GM19240 (cell line): ENCODE data around the gene FAIM.
"Not testable (repeated sequence)": the region's sequence is repeated elsewhere in the genome, so short reads cannot be mapped to it uniquely, and the experiment has no call there.

Experiments
- DNase-seq: peaks from one replicate; pipeline ENCODE4 v3.0.0; 2011; ENCODE audit warnings: low spot score; ENCODE audit not compliant: insufficient read length

FAIM gene

DNA sequence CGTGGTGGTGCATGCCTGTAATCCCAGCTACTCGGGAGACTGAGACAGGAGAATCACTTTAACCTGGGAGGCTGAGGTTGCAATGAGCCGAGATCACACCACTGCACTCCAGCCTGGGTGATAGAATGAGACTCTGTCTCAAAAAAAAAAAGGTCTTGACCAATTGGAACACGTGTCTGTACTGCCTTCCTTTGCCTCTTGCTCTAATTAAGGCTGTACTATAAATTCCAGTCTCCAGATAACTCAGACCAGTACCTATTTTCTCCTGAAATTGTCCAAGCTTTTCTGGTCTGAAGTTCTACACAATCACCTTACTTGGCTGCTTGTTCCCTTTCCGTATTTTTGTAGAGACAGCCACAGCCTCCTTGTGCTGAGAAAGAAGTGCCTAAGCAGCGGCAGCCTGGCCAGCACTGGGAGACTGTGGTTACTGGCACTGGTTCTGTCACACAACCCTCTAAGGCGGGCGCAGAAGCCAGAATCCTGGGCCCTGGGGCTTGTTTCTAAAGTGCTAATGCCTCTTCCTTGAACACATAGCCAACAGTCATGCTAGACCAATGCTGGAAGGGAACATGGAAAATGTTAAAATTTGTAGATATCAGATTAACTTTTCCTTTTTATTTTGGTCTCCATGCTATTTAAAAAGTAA, 8.3 kb upstream of the FAIM start:
- DNase-seq: no peak

DNA sequence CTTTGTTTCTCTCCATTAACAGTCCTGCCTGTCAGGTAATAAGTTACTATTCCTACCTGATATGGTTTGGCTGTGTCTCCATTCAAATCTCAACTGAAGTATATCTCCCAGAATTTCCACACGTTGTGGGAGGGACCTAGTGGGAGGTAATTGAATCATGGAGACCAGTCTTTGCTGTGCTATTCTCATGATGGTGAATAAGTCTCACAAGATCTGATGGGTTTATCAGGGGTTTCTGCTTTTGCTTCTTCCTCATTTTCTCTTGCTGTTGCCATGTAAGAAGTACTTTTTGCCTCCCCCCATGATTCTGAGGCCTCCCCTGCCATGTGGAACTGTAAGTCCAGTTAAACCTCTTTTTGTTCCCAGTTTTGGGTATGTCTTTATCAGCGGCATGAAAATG, 6.9 kb upstream of the FAIM start:
- not testable (repeated sequence) for DNase-seq

DNA sequence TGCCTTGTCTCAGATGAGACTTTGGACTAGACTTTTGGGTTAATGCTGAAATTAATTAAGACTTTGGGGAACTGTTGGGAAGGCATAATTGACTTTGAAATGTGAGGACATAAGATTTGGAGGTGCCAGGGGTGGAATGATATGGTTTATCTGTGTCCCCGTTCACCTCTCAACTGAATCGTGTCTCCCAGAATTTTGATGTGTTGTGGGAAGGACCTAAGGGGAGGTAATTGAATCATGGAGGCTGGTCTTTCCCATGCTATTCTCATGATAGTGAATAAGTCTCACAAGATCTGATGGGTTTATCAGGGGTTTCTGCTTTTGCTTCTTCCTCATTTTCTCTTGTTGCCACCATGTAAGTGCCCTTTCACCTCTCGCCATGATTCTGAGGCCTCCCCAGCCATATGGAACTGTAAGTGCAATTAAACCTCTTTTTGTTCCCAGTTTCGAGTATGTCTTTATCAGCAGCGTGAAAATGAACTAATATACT, 4.4 kb upstream of the FAIM start:
- not testable (repeated sequence) for DNase-seq

DNA sequence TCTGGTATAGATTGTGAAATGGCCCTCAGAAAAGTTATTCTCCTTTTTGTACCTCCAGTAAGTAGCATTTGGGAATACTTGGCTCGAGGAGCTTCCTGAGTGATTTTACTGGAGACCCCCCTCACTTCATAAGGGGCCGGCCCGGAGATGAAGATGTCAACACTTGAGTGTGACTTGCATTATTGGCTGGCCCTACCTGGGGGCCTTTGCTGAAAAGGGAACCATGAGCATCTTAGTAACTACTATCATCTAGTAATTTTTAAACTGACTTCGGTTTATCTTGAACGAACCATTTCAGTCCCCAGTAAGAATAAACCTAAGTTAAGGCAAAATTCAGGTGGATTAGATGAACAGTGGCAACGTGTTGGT, 1.3 kb downstream of the FAIM start:
- no peak for DNase-seq

DNA sequence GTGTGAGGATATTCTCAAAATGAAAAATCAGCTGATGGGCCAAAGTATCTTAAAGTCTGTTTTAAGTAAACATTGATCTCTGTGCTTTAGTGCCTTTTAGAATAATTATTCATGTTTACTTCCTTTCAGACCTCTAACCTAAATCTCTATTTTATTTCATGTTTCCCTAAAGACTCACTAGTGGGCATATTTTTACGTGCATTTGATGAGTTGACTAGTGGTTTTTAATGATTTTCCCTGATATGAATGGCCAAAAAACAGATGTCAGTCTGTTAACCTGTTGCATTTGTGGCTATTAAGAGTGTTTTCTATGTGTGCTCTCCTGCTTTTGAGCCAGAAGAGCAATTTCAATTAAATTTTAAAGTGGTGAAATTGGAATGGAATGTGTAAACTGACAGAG, 6.9 kb downstream of the FAIM start:
- no peak for DNase-seq

DNA sequence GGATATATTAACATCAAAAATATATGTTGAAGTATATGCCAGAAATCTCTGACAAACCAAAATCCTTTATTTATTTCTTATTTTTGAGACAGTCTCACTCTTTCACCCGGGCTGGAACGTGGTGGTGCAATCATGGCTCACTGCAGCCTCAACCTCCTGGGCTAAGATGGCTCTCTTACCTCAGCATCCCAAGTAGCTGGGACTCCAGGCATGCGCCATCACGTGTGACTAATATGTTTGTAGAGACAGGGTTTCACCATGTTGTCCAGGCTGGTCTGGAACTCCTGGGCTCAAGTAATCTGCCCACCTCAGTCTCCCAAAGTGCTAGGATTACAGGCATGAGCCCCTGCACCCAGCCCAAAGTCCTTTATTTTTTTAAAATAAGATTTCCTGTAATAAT, 11.9 kb downstream of the FAIM start:
- DNase-seq: no peak

DNA sequence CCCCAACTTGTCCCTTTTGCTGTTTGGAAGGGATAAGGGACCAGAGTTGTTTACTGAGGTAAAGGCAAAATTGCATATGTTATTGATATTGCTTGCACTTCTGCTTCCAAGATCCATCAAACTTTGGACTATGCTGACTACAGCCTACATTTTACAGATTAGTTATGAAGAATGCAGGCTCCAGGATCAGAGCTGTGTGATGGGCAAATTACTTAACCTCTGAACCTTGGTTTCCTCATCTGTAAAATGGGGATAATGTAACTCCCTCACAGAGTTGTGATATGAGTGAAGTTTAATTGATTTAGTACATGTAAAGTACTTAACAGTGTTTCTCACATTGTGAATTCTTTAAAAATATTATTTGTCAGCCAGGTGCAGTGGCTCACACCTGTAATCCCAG, 15.9 kb downstream of the FAIM start:
- DNase-seq: no peak

DNA sequence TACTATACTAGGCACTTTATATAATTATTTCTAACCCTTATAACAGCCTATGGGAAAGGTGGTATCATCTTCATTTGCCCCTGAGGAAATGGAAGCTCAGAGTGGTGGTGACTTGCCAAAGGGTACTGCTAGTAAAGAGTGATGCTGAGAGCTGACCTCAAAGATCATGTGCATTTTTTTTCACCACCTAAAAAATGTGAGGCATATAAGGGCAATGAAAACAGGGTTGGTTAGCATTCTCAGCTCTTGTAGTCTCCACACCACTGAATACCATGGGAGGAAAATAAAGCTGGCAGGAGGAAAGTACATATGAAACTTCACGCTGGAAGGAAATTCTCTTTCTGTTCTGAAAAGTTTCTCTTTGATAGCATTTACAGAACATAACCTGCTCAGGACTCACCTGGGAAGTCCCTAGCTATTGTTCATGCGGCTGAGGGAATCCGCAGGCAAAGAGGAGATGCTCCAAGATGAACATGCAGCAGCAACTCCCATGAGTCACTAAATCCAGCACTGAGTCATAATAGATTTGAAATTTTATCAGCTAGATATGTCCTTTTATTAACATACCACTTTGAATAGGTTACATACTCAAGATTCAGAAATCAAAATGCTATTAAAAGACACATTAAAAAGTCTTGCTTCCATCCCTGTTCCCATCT, 17.3 kb downstream of the FAIM start:
- DNase-seq: no peak

DNA sequence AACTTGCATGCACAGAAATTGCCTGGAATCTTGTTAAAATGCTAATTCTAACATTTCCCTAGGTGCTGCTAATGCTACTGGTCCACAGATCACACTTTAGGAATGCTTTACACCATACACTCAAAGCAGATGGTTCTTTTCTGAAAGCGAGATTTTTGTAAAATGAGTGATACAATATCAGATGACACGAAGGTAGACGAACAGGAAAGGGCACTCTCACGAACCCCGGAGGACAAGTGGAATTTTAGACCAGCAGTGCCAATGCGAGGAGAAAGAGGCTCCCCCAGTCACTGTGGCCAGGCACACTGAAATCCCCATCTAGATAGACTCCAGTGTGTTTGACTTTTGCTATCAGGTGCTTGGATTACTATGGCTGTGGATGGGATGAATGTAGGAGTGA, 21.0 kb downstream of the FAIM start:
- no peak for DNase-seq

DNA sequence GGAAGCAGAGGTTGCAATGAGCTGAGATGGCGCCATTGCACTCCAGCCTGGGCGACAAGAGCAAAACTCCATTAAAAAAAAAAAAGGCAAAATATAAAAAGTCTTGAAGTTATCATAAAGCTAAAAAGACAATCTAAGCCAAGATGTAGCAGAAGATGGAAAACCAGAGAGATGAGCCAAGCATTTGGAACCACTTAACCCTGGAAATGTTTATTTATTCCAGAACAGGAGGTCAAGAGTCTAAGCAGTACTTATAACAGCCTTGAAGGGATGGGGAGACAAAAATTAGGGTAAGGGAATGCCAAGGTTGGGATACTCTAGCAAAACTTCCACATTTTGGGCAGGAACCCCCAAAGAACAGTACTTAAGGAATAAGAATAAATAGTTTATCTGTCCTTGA, 30.1 kb downstream of the FAIM start:
- DNase-seq: no peak

DNA sequence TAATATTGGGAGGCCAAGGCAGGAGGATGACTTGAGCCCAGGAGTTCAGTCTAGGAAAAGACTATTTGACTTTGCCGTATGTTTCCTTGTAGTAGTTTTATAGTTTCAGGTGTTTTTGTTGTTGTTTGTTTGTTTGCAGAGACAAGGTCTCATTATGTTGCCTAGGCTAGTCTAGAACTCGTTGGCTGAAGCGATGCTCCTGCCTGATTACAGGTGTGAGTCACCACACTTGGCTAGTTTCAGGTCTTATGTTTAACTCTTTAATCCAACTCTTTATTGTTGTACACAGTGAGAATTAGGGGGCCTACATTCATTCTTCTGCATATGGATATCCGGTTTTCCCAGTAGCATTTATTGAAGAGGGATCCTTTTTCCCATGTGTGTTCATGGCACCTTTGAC, 32.0 kb downstream of the FAIM start:
- DNase-seq: no peak

DNA sequence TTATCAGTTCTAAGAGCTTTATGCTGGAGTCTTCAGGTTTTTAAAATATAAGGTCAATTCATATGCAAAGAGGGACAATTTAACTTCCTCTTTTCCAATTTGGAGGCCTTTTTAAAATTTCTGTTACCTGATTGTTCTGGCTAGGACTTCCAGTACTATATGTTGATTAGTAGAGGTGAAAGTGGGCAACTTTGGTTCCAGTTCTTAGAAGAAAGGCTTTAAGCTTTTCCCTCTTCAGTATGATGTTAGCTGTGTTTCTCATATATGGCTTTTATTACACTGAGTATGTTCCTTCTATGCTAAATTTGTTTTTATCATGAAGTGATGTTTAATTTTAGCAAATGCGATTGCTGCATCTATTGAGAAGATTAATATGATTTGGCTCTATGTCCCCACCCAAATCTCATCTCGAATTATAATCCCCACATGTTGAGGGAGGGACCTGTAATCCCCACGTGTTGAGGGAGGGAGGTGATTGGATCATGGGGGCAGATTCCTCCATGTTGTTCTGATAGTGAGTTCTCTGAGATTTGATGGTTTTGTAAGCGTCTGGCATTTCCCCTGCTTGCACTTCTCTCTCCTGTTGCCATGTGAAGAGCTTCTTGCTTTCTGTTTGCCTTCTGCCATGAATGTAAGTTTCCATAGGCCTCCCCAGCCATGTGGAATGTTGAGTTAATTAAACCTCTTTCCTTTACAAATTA, 33.8 kb downstream of the FAIM start:
- no peak for DNase-seq

DNA sequence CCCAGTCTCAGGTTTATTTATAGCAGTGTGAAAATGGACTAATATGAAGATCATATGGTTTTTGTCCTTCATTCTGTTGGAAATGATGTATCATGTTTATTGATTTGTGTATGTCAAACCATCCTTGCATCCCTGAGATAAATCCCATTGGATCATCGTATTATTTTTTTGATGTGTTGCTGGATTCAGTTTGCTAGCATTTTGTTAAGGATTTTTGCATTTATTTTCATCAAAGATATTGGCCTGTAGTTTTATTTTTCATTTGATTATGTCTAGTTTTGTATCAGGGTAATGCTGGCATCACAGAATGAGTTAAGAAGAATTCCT, 34.3 kb downstream of the FAIM start:
- no peak for DNase-seq

DNA sequence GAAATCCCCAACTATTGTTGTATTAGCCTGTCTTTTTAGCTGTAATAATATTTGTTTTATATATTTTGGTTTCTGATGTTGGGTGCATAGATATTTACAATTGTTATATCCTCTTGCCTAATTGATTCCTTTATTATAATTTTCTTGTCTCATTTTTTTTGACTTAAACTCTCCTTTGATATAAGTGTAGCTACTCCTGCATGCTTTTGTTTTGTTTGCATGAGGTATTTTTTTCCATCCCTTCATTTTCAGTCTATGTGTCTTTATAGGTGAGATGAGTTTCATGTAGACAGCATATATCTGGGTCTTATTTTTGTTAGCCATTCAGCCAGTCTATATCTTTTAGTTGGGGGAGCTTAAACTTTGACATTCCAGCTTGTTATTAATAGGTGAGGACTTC, 37.4 kb downstream of the FAIM start:
- no peak for DNase-seq

DNA sequence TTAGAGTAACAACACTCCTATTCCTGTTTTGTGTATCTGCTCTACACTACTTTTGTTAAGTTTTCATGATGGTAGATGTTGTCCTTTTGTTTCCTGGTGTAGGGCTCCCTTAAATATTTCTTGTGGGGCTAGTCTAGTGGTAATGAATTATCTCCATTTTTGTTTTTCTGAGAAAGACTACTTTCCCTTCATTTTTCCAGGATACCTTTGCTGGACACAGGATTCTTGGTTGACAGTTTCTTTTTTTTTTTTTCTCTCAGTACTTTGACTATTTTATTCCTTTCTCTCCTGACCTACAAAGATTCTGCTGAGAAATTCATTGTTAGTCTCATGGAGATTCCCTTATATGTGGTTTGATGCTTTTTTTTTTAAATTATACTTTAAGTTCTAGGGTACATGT, 37.9 kb downstream of the FAIM start:
- DNase-seq: no peak

DNA sequence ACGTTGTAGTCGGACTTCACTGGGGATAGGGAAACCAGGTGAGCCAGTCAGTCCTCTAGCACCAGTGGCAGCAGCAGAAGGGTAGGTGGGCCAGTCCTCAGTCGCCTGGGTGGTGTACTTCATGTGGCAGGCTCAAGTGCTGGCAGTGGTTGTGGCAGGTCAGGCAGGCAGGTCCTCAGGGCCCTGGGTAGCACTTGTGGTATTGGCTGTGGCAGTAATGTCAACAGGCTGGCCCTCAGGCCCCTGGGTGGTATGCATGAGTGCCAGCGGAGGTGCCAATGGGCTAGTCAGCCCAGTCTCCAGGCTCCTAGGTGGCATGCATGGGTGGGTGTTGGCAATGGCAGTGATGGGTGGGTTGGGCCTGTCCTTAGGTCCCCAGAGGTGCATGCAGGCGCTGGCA, 40.6 kb downstream of the FAIM start:
- DNase-seq: no peak

DNA sequence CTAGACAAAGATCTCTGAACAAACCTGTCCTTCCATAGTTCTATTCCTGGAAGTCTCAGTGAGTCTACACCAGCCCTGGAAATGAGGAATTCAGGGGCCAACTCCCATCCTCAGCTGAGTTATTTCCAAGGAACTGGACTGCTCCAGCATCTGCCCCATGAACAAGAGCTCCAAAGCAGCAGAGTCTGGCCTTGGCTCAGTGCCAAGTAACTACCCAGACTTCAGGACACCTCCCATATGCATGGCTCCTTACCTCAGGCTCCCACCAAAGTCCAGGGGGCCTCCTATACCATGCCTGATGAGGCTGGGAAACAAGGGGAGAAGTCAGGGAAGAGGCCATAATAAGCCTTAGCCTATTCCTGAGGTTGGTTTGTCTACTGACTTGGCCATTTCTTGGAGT, 45.0 kb downstream of the FAIM start:
- DNase-seq: no peak

DNA sequence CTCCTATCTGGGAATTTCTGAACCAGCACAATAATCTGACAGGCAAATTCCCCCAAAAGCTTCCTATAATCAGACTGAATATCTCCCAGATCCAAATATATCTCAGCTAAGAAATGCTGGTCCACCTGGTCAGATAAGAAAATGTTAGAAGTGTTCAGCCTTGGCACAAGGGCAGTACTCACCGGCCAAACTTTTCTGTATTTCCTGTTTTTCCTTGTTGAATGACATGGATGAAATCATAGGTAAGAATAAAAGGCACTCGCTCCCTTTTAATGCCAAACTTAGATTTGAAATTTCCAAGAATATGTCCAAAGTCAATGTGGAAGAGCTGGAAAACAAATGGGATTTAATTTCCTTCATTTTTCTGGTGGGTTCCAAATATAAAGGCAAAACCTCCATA, 48.9 kb downstream of the FAIM start:
- no peak for DNase-seq

DNA sequence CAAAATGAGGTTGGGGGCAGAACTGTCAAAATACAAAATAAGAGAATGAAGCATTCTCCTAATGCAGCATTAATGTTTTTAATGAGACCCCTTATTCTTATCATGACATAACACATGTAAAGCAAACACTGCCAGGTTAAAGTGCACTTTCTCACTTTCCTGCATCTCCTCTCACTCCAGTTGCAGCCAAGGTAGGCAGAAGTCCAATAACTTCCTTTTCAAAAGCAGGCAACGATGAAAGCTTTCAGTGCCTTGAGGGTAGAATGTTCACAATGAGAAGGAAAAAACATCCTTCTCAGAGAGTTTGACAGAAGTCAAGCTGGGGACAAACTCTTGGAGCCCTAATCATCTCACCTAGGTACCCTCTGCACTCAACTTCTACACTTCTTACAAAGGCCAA, 59.5 kb downstream of the FAIM start:
- no peak for DNase-seq

DNA sequence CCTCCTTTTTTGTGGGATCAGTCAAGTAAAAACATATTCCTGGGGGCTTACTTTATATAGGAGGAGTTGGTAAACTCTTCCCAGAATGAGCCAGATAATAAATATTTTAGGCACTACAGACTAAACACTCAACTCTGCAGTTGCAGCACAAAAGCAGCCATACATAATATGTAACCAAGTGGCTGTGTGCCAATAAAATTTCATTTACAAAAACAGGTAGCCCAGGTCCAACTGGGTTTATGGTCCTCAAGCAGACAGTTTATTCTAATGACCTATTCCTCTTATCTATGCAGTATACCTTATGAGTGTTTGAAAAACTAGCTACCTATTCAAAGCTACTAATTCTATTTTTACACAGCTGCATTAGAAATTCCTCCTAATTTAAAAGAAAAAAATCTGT, 61.8 kb downstream of the FAIM start:
- DNase-seq: no peak

DNA sequence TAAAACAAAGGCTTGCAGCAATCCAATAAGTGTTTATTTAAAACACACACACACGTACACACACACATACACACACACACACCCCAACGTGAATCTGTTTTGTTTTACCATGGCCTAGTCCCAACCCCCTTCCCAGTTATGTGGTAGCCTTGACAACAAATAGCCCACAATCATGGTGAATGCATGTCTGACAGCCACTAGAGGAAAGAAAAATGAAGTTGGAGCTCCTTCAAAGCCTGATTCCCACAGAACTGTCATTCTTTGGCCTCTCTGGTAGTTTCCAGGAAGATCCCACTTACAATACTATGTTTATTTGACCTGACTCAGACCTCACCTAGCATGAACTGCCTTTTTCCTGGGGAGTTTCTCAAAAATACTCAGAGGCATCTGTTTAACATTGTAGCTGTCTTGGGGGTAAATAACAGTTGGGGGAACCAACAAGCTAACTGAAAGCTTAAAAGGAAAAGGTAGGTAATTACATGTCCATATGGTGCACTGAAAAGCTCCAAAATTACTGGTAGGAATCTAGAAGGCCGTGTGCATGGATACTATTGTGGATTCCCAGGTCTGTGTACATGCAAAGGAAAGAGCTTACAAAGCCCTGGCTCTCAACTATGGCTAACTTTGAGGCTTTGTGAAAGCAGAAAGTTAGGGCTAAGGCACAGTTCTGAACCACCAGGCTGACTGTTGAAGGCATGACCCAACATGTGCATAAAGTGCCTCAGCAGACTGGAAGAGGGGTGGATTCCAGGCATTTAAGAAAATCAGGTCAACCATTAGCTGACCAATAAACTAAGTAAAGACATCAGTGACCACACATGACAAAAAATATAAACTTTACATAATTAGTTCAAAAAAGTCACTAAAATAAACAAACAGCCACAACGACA, 65.3 kb downstream of the FAIM start:
- no peak for DNase-seq

DNA sequence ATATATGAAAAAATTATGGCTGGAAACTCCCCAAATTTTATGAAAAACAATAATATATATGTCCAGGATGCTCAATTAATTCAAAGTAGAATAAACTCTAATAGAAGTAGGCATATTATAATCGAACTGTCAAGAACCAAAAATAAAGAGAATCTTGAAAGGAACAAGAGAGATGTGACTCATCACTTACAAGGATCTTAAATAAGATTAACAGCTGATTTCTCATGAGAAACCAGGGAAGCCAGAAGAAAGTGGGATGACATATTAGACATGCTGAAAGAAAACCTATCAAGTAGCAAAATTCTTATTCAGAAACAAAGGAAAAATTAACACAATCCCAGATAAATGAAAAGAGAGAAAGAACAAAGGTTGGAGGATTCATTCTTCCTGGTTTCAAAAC, 66.8 kb downstream of the FAIM start:
- no peak for DNase-seq
